ENCODE results near the gene ICA1L.
"Not testable (repeated sequence)": the region's sequence is repeated elsewhere in the genome, so short reads cannot be mapped to it uniquely, and the experiment has no call there.

ICA1L gene

GRCh38 chr2:202858601-202859000, 13.0 kb downstream of the ICA1L start:
- no peak overlapping the region for H3K27ac Mint-ChIP-seq
- peaks cover 47% of the 10 kb centered on the region for H3K9me3 Mint-ChIP-seq
- no peak for DNase-seq
- H3K4me3 Mint-ChIP-seq = no peak overlapping the region
- no peaks in the 10 kb centered on the region for H3K4me1 Mint-ChIP-seq
- TF ChIP-seq CTCF (IDR thresholded peaks at IDR 0.05) = no peak
- H3K27me3 Mint-ChIP-seq (ENCODE audit: low read depth, poor library complexity) = peaks cover 4% of the 10 kb centered on the region
- peaks cover 8% of the 10 kb centered on the region for H3K36me3 Mint-ChIP-seq (ENCODE audit: low read depth)

- H3K4me1 Mint-ChIP-seq; H3K27ac Mint-ChIP-seq; DNase-seq; H3K27me3 Mint-ChIP-seq (ENCODE audit: low read depth, poor library complexity); H3K4me3 Mint-ChIP-seq: not testable (repeated sequence)
- peaks cover 23% of the 10 kb centered on the region for H3K9me3 Mint-ChIP-seq
- H3K36me3 Mint-ChIP-seq (ENCODE audit: low read depth) = peaks cover 19% of the 10 kb centered on the region
These were observed 22.2 kb downstream of the ICA1L start for GRCh38 chr2:202849343-202849742.

- H3K9me3 Mint-ChIP-seq = peaks cover 20% of the 10 kb centered on the region
- H3K36me3 Mint-ChIP-seq (ENCODE audit: low read depth) = peaks cover 16% of the 10 kb centered on the region
- no peak for DNase-seq
- no peak overlapping the region for H3K27ac Mint-ChIP-seq
- TF ChIP-seq CTCF (IDR thresholded peaks at IDR 0.05) = no peak
- peaks cover 6% of the 10 kb centered on the region for H3K27me3 Mint-ChIP-seq (ENCODE audit: low read depth, poor library complexity)
- H3K4me1 Mint-ChIP-seq = peaks cover 6% of the 10 kb centered on the region
- no peak overlapping the region for H3K4me3 Mint-ChIP-seq
These were observed 22.8 kb downstream of the ICA1L start for GRCh38 chr2:202848813-202849212.

- H3K27me3 Mint-ChIP-seq (ENCODE audit: low read depth, poor library complexity) = peaks cover 5% of the 10 kb centered on the region
- H3K36me3 Mint-ChIP-seq (ENCODE audit: low read depth) = peaks cover 24% of the 10 kb centered on the region
- TF ChIP-seq CTCF (IDR thresholded peaks at IDR 0.05) = no peak
- H3K4me3 Mint-ChIP-seq = no peak overlapping the region
- H3K9me3 Mint-ChIP-seq = peaks cover 26% of the 10 kb centered on the region
- peaks cover 6% of the 10 kb centered on the region for H3K4me1 Mint-ChIP-seq
- no peak for DNase-seq
- no peak overlapping the region for H3K27ac Mint-ChIP-seq
These were observed 23.7 kb downstream of the ICA1L start for GRCh38 chr2:202847693-202848524.

GRCh38 chr2:202844656-202845055, 26.9 kb downstream of the ICA1L start:
- Mint-ChIP-seq H3K27ac (no peak overlapping the region), H3K9me3 (peaks cover 21% of the 10 kb centered on the region), H3K4me3 (no peak overlapping the region), H3K4me1 (peaks cover 6% of the 10 kb centered on the region), H3K27me3 (ENCODE audit: low read depth, poor library complexity) (peaks cover 2% of the 10 kb centered on the region), H3K36me3 (ENCODE audit: low read depth) (peaks cover 35% of the 10 kb centered on the region)
- DNase-seq = no peak
- TF ChIP-seq CTCF (IDR thresholded peaks at IDR 0.05) = no peak

GRCh38 chr2:202842690-202843089, 28.9 kb downstream of the ICA1L start:
- peaks cover 21% of the 10 kb centered on the region for H3K9me3 Mint-ChIP-seq

More at GRCh38 chr2:202842690-202843089, 28.9 kb downstream of the ICA1L start:
- no peak overlapping the region for H3K27ac Mint-ChIP-seq
- no peak overlapping the region for H3K4me3 Mint-ChIP-seq
- no peaks in the 10 kb centered on the region for H3K4me1 Mint-ChIP-seq
- peaks cover 35% of the 10 kb centered on the region for H3K36me3 Mint-ChIP-seq (ENCODE audit: low read depth)
- H3K27me3 Mint-ChIP-seq (ENCODE audit: low read depth, poor library complexity) = peaks cover 2% of the 10 kb centered on the region
- no peak for DNase-seq
- no peak for TF ChIP-seq CTCF (IDR thresholded peaks at IDR 0.05)

Data from nephron progenitor cell (in vitro differentiated cells).